HG03280 (cell line): ENCODE data around the gene GPR148.

Experiments
- ATAC-seq: cut with Tn5 transposase; IDR thresholded peaks from one replicate; pipeline ENCODE4 v1.9.1; 2021; ENCODE audit warnings: mild to moderate bottlenecking, moderate library complexity; ENCODE audit not compliant: unreplicated experiment

GPR148 gene

DNA sequence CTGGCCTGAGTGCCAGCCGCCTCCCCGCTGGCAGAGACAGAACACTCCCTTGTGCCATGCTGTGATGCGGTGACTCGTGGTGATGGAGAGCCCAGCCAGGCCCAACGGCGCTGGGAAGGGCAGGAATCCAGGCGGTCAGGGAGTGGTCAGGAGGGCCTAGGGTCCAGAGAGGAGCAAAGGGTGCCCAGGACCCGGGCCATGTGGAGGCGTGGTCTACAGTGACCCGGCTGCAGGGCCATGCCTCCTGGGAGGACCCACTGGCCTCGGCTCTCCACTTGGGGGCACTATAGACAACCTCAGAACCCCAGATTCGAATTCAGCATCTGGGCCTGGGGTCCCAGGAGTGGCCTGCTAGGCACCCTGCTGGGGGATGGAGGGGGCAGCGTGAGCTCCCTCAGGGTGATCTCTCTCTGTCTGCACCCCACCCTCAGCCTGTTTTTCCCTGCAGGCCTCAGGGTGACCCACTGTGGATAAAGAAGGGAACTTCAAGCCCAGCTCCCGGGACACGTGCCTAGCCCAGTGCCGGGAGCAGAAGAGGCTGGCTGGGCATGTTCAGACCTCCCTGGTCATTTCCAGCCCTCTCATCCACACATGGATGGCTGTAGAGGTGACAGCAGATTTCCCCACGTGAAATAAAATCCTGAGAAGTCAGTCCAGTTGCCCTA is 39.5 kb downstream of the GPR148 start:
- ATAC-seq: no peak

GRCh38 chr2:130769343-130769907 is 40.6 kb downstream of the GPR148 start:
- no peak for ATAC-seq

DNA sequence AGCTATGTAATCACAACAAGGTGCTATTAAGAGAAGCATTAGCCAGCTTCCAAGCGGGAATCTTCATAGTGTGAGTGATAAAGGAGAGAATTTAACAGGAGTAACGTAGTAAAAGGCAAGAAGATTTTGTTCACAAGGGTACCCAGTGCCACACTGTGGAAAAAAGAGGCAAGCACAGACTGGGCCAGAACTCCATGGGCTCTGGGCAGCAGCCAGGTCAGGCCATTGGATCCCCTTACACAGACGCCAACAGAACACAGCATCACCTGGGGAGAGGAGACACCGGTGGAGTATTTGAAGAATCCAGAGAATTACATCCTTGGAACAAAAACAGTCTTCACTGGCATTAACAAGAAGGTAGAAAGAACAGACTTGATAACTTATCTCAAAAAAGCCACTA is 47.7 kb downstream of the GPR148 start:
- ATAC-seq: no peak

DNA sequence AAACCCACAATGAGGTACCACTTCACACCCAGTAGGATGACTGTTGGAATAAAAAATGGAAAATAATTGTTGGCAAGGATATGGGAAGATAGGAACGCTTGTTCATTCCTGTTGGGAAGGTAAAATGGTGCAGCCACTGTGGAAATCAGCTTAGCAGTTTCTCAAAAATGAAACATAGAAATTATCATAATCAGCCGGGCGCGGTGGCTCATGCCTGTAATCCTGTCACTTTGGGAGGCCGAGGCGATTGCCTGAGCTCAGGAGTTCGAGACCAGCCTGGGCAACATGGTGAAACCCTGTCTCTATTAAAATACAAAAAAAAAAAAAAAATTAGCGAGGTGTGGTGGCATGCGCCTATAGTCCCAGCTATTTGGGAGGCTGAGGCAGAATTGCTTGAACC is 49.9 kb downstream of the GPR148 start:
- ATAC-seq: no peak
